H1 (cell line): ENCODE data around the gene COX19. TPM values are rescaled to one million over a fixed set of nuclear protein-coding genes. Genes with fewer than 3 reads are reported as not detected.

ENCODE experiments used
- CTCF ChIA-PET: fragments of 300-600 bp; sonication (Branson Sonifier 250); formaldehyde crosslinking; loops from one replicate; lab custom pipeline; 2021; ENCODE audit not compliant: partially characterized antibody; lab: Charles Lee
- POLR2A ChIA-PET: fragments of 300-600 bp; sonication (Branson Sonifier 250); formaldehyde crosslinking; loops from one replicate; lab custom pipeline; 2021; ENCODE audit warnings: inconsistent platforms; ENCODE audit not compliant: partially characterized antibody; lab: Charles Lee
- DNase-seq, 2 experiments: peaks; one replicate each; pipeline versions ENCODE4 v3.0.0 to v3.0.0-alpha.2; 2010 to 2022; ENCODE audit warnings: low spot score in 2 of 2, low read depth in 1 of 2, mixed read lengths in 1 of 2
- FAIRE-seq: peaks from 2 replicates; lab custom pipeline; 2011; peaks lifted over from hg19 to GRCh38; lab: Jason Lieb, UNC
- H2AFZ ChIP-seq: 2 replicates; pipeline ENCODE4 v1.8.1; 2012; ENCODE audit warnings: low read length, inconsistent platforms
- H2AK5ac ChIP-seq: 2 replicates; pipeline ENCODE4 v1.6.1; 2013; ENCODE audit warnings: low read depth, low read length
- H2BK120ac ChIP-seq: replicated peaks from 2 replicates; pipeline ENCODE3; 2013; ENCODE audit warnings: low read depth, low read length, inconsistent platforms
- H2BK12ac ChIP-seq: 2 replicates; pipeline ENCODE4 v1.6.1; 2013; ENCODE audit warnings: low read depth, low read length
- H2BK15ac ChIP-seq: 2 replicates; pipeline ENCODE4 v1.6.1; 2013; ENCODE audit warnings: low read length
- H2BK20ac ChIP-seq: 2 replicates; pipeline ENCODE4 v1.6.1; 2013; ENCODE audit warnings: low read length
- H2BK5ac ChIP-seq: 2 replicates; pipeline ENCODE4 v1.6.1; 2013; ENCODE audit warnings: low read depth, low read length
- H3K14ac ChIP-seq: 2 replicates; pipeline ENCODE4 v1.6.1; 2013; ENCODE audit warnings: inconsistent platforms; ENCODE audit not compliant: insufficient read length
- H3K18ac ChIP-seq: 2 replicates; pipeline ENCODE4 v1.6.1; 2013; ENCODE audit warnings: low read length; ENCODE audit errors: extremely low read depth
- H3K23ac ChIP-seq: 2 replicates; pipeline ENCODE4 v1.6.1; 2013; ENCODE audit warnings: inconsistent platforms; ENCODE audit not compliant: insufficient read length
- H3K23me2 ChIP-seq: 2 replicates; pipeline ENCODE4 v1.6.1; 2013; ENCODE audit warnings: low read depth, low read length
- H3K27ac ChIP-seq: 2 replicates; pipeline ENCODE4 v1.6.1; 2011; ENCODE audit warnings: low read depth, low read length, inconsistent platforms
- H3K27me3 ChIP-seq, 4 experiments: replicated peaks in 1 of 4; 1 replicate in 1 of 4; 2 replicates in 3 of 4; pipeline versions ENCODE4 v1.6.1 to v1.8.1; 2011 to 2013; ENCODE audit warnings: low read length in 3 of 4, mild to moderate bottlenecking in 3 of 4, inconsistent platforms in 2 of 4, mixed read lengths in 2 of 4, moderate library complexity in 1 of 4; ENCODE audit not compliant: control insufficient read depth in 3 of 4, insufficient read depth in 3 of 4; ENCODE audit errors: extremely low read depth in 1 of 4
- H3K36me3 ChIP-seq, 4 experiments: 2 replicates each; pipeline versions ENCODE4 v1.6.1 to v1.8.1; 2011 to 2013; ENCODE audit warnings: mild to moderate bottlenecking in 4 of 4, low read length in 3 of 4, moderate library complexity in 2 of 4, control low read depth in 1 of 4, inconsistent platforms in 1 of 4; ENCODE audit not compliant: insufficient read depth in 4 of 4, control insufficient read depth in 2 of 4
- H3K4ac ChIP-seq: replicated peaks from 2 replicates; pipeline ENCODE3; 2013; ENCODE audit warnings: low read length, low read depth, mixed read lengths, inconsistent platforms; ENCODE audit not compliant: insufficient read length
- H3K4me1 ChIP-seq, 4 experiments: replicated peaks in 1 of 4; 1 replicate in 1 of 4; 2 replicates in 3 of 4; pipeline versions ENCODE4 v1.6.1 to v1.8.1; 2011 to 2013; ENCODE audit warnings: low read length in 3 of 4, inconsistent platforms in 2 of 4, mixed read lengths in 1 of 4; ENCODE audit not compliant: insufficient read depth in 4 of 4, control insufficient read depth in 3 of 4
- H3K4me2 ChIP-seq, 2 experiments: 2 replicates each; pipeline versions ENCODE4 v1.6.1 to v1.8.1; 2011 to 2013; ENCODE audit warnings: low read depth in 2 of 2, low read length in 2 of 2, control low read depth in 1 of 2, inconsistent platforms in 1 of 2, mild to moderate bottlenecking in 1 of 2; ENCODE audit not compliant: insufficient read depth in 1 of 2
- H3K4me3 ChIP-seq, 4 experiments: fragments of 200-600, 300-600 bp in 1 of 4; sonication (generic), shearing (Covaris generic), sonication (Bioruptor Twin) in 1 of 4; 2 replicates each; pipeline versions ENCODE4 v1.5.1 to v1.8.1; 2011 to 2016; ENCODE audit warnings: low read length in 4 of 4, low read depth in 3 of 4, control low read depth in 2 of 4, inconsistent platforms in 2 of 4, mild to moderate bottlenecking in 2 of 4, mixed read lengths in 1 of 4, moderate library complexity in 1 of 4; ENCODE audit not compliant: insufficient read depth in 2 of 4; ENCODE audit errors: extremely low read depth in 1 of 4
- H3K56ac ChIP-seq: replicated peaks from 2 replicates; pipeline ENCODE3; 2013; ENCODE audit warnings: low read depth, mild to moderate bottlenecking, mixed read lengths, low read length, inconsistent platforms; ENCODE audit not compliant: insufficient read length
- H3K79me1 ChIP-seq: 2 replicates; pipeline ENCODE4 v1.6.1; 2013; ENCODE audit warnings: low read depth, low read length, control low read depth
- H3K79me2 ChIP-seq, 2 experiments: 2 replicates each; pipeline versions ENCODE4 v1.6.1 to v1.8.1; 2012 to 2013; ENCODE audit warnings: low read length in 2 of 2, mild to moderate bottlenecking in 2 of 2, inconsistent platforms in 1 of 2; ENCODE audit not compliant: insufficient read depth in 2 of 2, control insufficient read depth in 1 of 2
- H3K9ac ChIP-seq, 4 experiments: replicated peaks in 1 of 4; 1 replicate in 1 of 4; 2 replicates in 3 of 4; pipeline versions ENCODE4 v1.6.1 to v1.8.1; 2011 to 2013; ENCODE audit warnings: low read depth in 3 of 4, low read length in 3 of 4, control low read depth in 2 of 4, mild to moderate bottlenecking in 2 of 4, moderate library complexity in 2 of 4, inconsistent platforms in 1 of 4; ENCODE audit errors: extremely low read depth in 1 of 4
- H3K9me3 ChIP-seq, 2 experiments: 2 replicates each; pipeline versions ENCODE4 v1.6.1 to v1.8.1; 2012 to 2013; ENCODE audit warnings: mild to moderate bottlenecking in 2 of 2, moderate library complexity in 2 of 2, control low read depth in 1 of 2, inconsistent platforms in 1 of 2, low read depth in 1 of 2, low read length in 1 of 2, mixed read lengths in 1 of 2; ENCODE audit not compliant: insufficient read depth in 2 of 2
- H4K20me1 ChIP-seq, 2 experiments: replicated peaks in 1 of 2; 2 replicates each; pipeline versions ENCODE3 to v1.8.1; 2011 to 2013; ENCODE audit warnings: inconsistent platforms in 2 of 2, low read length in 2 of 2, mild to moderate bottlenecking in 1 of 2; ENCODE audit not compliant: insufficient read depth in 2 of 2, control insufficient read depth in 1 of 2
- H4K5ac ChIP-seq: 2 replicates; pipeline ENCODE4 v1.6.1; 2013; ENCODE audit warnings: low read length, low read depth, mixed read lengths, inconsistent platforms; ENCODE audit not compliant: insufficient read length
- H4K8ac ChIP-seq: 2 replicates; pipeline ENCODE4 v1.8.0; 2013; ENCODE audit warnings: mild to moderate bottlenecking, moderate library complexity, low read length, inconsistent platforms; ENCODE audit not compliant: insufficient read depth; ENCODE audit errors: extremely low read depth
- H4K91ac ChIP-seq: replicated peaks from 2 replicates; pipeline ENCODE3; 2013; ENCODE audit warnings: low read length, mixed read lengths, inconsistent platforms; ENCODE audit not compliant: insufficient read length
- ASH2L ChIP-seq: fragments of 200-600, 300-600 bp; sonication (generic); IDR thresholded peaks from one replicate; pipeline ENCODE4 v1.7.1; 2017; ENCODE audit warnings: low read length
- EGR1 ChIP-seq: IDR thresholded peaks from 2 replicates; pipeline ENCODE4 v1.6.1; 2011; ENCODE audit warnings: low read depth, low read length, borderline replicate concordance
- EP300 ChIP-seq, 2 experiments: IDR thresholded peaks; 1 replicate in 1 of 2; 2 replicates in 1 of 2; pipeline ENCODE4 v1.6.1; 2011 to 2012; ENCODE audit warnings: low read depth in 2 of 2, low read length in 2 of 2, mild to moderate bottlenecking in 2 of 2, borderline replicate concordance in 1 of 2, inconsistent platforms in 1 of 2, moderate library complexity in 1 of 2
- RFX5 ChIP-seq: IDR thresholded peaks from 2 replicates; pipeline ENCODE4 v1.6.1; 2011; ENCODE audit warnings: low read depth, low read length, improper control_type of control experiment, borderline replicate concordance
- RXRA ChIP-seq: IDR thresholded peaks from 2 replicates; pipeline ENCODE4 v1.6.1; 2011; ENCODE audit warnings: low read depth, mild to moderate bottlenecking, low read length, moderate library complexity; ENCODE audit not compliant: insufficient read depth
- SIN3A ChIP-seq, 2 experiments: IDR thresholded peaks in 1 of 2; conservative IDR thresholded peaks in 1 of 2; 2 replicates each; pipeline ENCODE4 v1.6.1; 2011 to 2012; ENCODE audit warnings: low read length in 2 of 2, improper control_type of control experiment in 1 of 2, low read depth in 1 of 2, mild to moderate bottlenecking in 1 of 2
- TBP ChIP-seq: IDR thresholded peaks from 2 replicates; pipeline ENCODE4 v1.6.1; 2011; ENCODE audit warnings: low read depth, low read length, improper control_type of control experiment
- TCF12 ChIP-seq: IDR thresholded peaks from 2 replicates; pipeline ENCODE4 v1.6.1; 2011; ENCODE audit warnings: low read depth, mild to moderate bottlenecking, low read length
- WGBS, 2 experiments: shearing (Covaris generic) in 1 of 2; methylation state at CpG; one replicate each; pipeline versions ENCODE4 v1.1.6 to v1.1.7; 2013 to 2015; ENCODE audit warnings: low lambda C conversion rate in 2 of 2, mixed read lengths in 2 of 2, inconsistent platforms in 1 of 2, low coverage in 1 of 2, missing lambda C conversion rate in 1 of 2; ENCODE audit not compliant: insufficient replicate concordance in 2 of 2, insufficient coverage in 1 of 2, insufficient read length in 1 of 2; ENCODE audit errors: extremely low coverage in 1 of 2, missing lambda C conversion rate in 1 of 2; 5-methylcytosine and 5-hydroxymethylcytosine counted together
- polyA plus RNA-seq, 7 experiments: library from polyadenylated mRNA; depleted of rRNA in 3 of 7; stranded (reverse) in 5 of 7; unstranded in 2 of 7; fragments of >200 nt in 5 of 7; fragments of 200-250 nt in 2 of 7; gene quantifications; 1 replicate in 5 of 7; 2 replicates in 1 of 7; 4 replicates in 1 of 7; pipeline versions ENCODE4 v1.2.1 to v1.2.3, GENCODE V29; 2011 to 2013; ENCODE audit warnings: missing spikeins in 2 of 7, mixed read lengths in 2 of 7
- total RNA-seq: library from RNA; stranded (reverse); fragmentation: NEBNext Ultra II Directional; extraction: Animal tissue kit (Norgen Biotek cat#: 25700); gene quantifications from 2 replicates; pipeline ENCODE4 v1.2.1, GENCODE V29; 2021
- TF ChIP-seq, protein P1 (sequence below): IDR thresholded peaks from 2 replicates; pipeline ENCODE4 v1.6.1; 2012; ENCODE audit warnings: low read length, inconsistent platforms

The COX19 gene
- total and polyA plus RNA-seq, 2 of the 8 experiments (the other 6 are each of a cell fraction or from before 2014, with no cell fraction given): 3.9 to 7.9 TPM

DNA sequence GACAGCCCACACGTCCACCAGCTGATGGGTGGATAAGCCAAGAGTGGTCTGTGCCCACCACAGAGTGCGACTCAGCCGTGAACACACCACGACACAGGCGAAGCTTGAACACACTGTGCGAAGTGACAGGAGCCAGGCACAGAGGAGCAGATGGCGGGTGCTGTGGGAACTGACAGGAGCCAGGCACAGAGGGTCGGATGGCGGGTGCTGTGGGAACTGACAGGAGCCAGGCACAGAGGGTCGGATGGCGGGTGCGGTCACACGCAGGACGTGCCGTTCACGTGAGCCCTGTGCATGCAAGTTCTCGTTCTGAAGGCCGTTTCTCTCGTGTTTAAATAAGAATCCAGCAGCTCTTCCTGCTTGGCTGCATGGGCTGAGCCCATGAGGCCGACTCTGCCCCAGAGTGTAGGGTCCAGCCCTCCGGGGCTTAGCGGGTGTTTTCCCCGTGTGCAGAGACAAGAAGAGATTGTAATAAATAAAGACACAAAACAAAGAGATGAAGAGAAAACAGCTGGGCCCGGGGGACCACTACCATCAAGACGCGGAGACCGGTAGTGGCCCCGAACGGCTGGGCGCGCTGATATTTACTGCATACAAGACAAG, 15.0 kb downstream of the COX19 start:
- Histone ChIP-seq H3K56ac (no peak overlapping the region), H4K8ac (no peak overlapping the region; the same call in 1 of the 2 replicates), H4K91ac (peak overlapping the region; percentile 54), H3K79me1 (no peaks in the 10 kb centered on the region), H2BK20ac (no peak overlapping the region), H3K18ac (no peak overlapping the region), H4K5ac (no peak overlapping the region), H3K27ac (no peak overlapping the region), H3K4me2 (no peak overlapping the region), H3K9ac (no peak overlapping the region), H2BK5ac (peak overlapping the region; percentile 40; the same call in 1 of the 2 replicates), H3K23ac (no peak overlapping the region), H2AK5ac (peak overlapping the region; percentile 90; the same call in 1 of the 2 replicates), H3K9me3 (no peaks in the 10 kb centered on the region; a peak in 1 of 4 replicates), H4K20me1 (peaks cover 3 to 5% of the 10 kb centered on the region in 2 experiments), H3K79me2 (no peaks in the 10 kb centered on the region)
- WGBS, 2 experiments: 85% methylated on average over 31 of the region's 31 CpGs; no CpG with 5 or more reads in 1 of the 2 experiments
- ChIA-PET CTCF (interaction anchor here (0.6 to 1.5 kb wide), 6 partner anchors 9 to 568 kb away, joined by 3 to 7 read pairs (median 4); no protein-coding TSS in a partner anchor), POLR2A (interaction anchor here (1.8 kb wide), 1 partner anchor 15 kb away, joined by 4 read pairs; no protein-coding TSS in a partner anchor)
- DNase-seq (no peak), FAIRE-seq (no peak)
- TF ChIP-seq EP300 (IDR thresholded peaks at IDR 0.05; ENCODE audit: borderline replicate concordance in 1 of 2, low read depth in 2 of 2, low read length in 2 of 2) (no peak), EGR1 (no peak), SIN3A (conservative IDR thresholded peaks at IDR 0.05 in 1 of 2, IDR thresholded peaks at IDR 0.05 in 1 of 2; ENCODE audit: low read depth in 1 of 2, low read length in 2 of 2) (no peak), TBP (no peak), TCF12 (no peak), ASH2L (no peak), RFX5 (no peak), RXRA (no peak)
- TF ChIP-seq, protein P1, sequence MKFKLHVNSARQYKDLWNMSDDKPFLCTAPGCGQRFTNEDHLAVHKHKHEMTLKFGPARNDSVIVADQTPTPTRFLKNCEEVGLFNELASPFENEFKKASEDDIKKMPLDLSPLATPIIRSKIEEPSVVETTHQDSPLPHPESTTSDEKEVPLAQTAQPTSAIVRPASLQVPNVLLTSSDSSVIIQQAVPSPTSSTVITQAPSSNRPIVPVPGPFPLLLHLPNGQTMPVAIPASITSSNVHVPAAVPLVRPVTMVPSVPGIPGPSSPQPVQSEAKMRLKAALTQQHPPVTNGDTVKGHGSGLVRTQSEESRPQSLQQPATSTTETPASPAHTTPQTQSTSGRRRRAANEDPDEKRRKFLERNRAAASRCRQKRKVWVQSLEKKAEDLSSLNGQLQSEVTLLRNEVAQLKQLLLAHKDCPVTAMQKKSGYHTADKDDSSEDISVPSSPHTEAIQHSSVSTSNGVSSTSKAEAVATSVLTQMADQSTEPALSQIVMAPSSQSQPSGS: no peak
- TF ChIP-seq, all 59 proteins: peak for 0
- Histone ChIP-seq H2BK12ac (0 out of 2 replicates have a peak overlapping the region, but pooled peaks have one; percentile 17), H3K14ac (no peak overlapping the region), H2BK120ac (no peak overlapping the region), H3K23me2 (no peaks in the 10 kb centered on the region), H3K27me3 (peaks cover 0 to under 1% (median under 1%) of the 10 kb centered on the region in 4 experiments; a peak in 3 of 7 replicates), H3K4me1 (peaks cover 0 to 16% (median 3%) of the 10 kb centered on the region in 4 experiments; a peak in 5 of 7 replicates), H2BK15ac (0 out of 2 replicates have a peak overlapping the region, but pooled peaks have one; percentile 46), H2AFZ (no peak overlapping the region), H3K36me3 (no peaks in the 10 kb centered on the region; a peak in 1 of 8 replicates), H3K4me3 (no peak overlapping the region), H3K4ac (no peak overlapping the region)
